Ishikawa (cell line): Measurements from ENCODE around the gene NUDT4B.
"Not testable (repeated sequence)": the region's sequence is repeated elsewhere in the genome, so short reads cannot be mapped to it uniquely, and the experiment has no call there.

ENCODE experiments used
- CEBPB ChIP-seq: IDR thresholded peaks from 2 replicates; pipeline ENCODE4 v1.6.1; 2012
- CREB1 ChIP-seq: IDR thresholded peaks from 2 replicates; pipeline ENCODE4 v1.6.1; 2012; ENCODE audit warnings: low read depth
- TF ChIP-seq, protein P1 (sequence below): IDR thresholded peaks from 2 replicates; pipeline ENCODE4 v1.6.1; 2012

NUDT4B gene

DNA sequence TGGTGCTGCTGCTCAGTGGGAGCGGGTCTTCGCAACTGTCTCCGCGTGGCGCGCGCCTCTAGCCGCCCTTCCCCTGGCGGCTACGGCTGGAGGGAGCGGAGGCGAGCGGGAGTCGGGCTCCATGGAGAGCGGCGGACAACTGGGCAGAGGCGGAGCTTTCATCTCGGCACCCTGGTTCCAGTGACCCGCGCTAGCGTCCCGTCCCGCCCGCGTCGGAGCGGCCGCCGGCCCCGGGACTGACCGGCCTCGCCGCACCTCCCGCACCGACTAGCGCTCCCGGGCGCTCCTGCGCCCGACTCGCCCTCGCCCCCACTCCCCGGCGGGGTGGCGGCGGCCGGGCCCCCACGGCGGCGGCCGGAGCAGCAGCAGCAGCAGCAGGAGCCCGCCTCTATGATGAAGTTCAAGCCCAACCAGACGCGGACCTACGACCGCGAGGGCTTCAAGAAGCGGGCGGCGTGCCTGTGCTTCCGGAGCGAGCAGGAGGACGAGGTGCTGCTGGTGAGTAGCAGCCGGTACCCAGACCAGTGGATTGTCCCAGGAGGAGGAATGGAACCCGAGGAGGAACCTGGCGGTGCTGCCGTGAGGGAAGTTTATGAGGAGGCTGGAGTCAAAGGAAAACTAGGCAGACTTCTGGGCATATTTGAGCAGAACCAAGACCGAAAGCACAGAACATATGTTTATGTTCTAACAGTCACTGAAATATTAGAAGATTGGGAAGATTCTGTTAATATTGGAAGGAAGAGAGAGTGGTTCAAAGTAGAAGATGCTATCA is at the start of gene NUDT4B:
NUDT4B (plus strand) TSS at position 212 of the 772 bp plus-strand sequence; CDS start at position 391, 179 bp downstream.
- not testable (repeated sequence) for TF ChIP-seq CEBPB, CREB1
- TF ChIP-seq, protein P1, sequence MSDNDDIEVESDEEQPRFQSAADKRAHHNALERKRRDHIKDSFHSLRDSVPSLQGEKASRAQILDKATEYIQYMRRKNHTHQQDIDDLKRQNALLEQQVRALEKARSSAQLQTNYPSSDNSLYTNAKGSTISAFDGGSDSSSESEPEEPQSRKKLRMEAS, result not testable (repeated sequence)
